D721Med (cell line): ENCODE results near the gene SLC22A9.
"Not testable (repeated sequence)": the region's sequence is repeated elsewhere in the genome, so short reads cannot be mapped to it uniquely, and the experiment has no call there.

Source experiments
- DNase-seq: peaks from one replicate; pipeline ENCODE4 v3.0.0; 2011; ENCODE audit warnings: low spot score; ENCODE audit not compliant: insufficient read length
- FAIRE-seq: peaks from 2 replicates; lab custom pipeline; 2011; peaks lifted over from hg19 to GRCh38; lab: Jason Lieb, UNC
- CTCF ChIP-seq: IDR thresholded peaks from 2 replicates; pipeline ENCODE4 v1.5.1; 2012; ENCODE audit warnings: mild to moderate bottlenecking, control low read depth; ENCODE audit not compliant: insufficient read depth; ENCODE audit errors: missing control alignments

SLC22A9 gene

DNA sequence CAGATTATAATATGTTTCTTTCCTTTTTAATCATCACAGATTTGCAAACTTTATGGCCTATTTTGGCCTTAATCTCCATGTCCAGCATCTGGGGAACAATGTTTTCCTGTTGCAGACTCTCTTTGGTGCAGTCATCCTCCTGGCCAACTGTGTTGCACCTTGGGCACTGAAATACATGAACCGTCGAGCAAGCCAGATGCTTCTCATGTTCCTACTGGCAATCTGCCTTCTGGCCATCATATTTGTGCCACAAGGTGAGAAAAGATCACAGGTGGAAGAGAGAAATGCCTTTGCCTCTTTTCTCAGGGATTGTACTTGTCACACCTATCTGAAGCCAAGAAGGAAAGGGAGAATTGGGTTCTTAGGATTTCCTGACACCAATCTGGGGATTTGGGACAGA lies 36.9 kb downstream of the SLC22A9 start:
- no peak for TF ChIP-seq CTCF
- FAIRE-seq (no peak), DNase-seq (no peak)

GRCh38 chr11:63417174-63417852 lies 47.7 kb downstream of the SLC22A9 start:
- no peak for FAIRE-seq

GRCh38 chr11:63427971-63428508 lies 58.5 kb downstream of the SLC22A9 start:
- DNase-seq: no peak
- FAIRE-seq: no peak
- TF ChIP-seq CTCF: no peak

More at GRCh38 chr11:63417174-63417852, 47.7 kb downstream of the SLC22A9 start:
- TF ChIP-seq CTCF: no peak
- DNase-seq: no peak

- not testable (repeated sequence) for FAIRE-seq, DNase-seq
These were observed 61.1 kb downstream of the SLC22A9 start for GRCh38 chr11:63430731-63431130.

GRCh38 chr11:63435351-63435750 lies 65.8 kb downstream of the SLC22A9 start:
- FAIRE-seq: not testable (repeated sequence)

DNA sequence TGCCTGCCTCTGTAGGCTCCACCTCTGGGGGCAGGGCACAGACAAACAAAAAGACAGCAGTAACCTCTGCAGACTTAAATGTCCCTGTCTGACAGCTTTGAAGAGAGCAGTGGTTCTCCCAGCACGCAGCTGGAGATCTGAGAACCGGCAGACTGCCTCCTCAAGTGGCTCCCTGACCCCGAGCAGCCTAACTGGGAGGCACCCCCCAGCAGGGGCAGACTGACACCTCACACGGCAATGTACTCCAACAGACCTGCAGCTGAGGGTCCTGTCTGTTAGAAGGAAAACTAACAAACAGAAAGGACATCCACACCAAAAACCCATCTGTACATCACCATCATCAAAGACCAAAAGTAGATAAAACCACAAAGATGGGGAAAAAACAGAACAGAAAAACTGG lies 66.2 kb downstream of the SLC22A9 start:
- DNase-seq, FAIRE-seq: not testable (repeated sequence)

More at GRCh38 chr11:63435351-63435750, 65.8 kb downstream of the SLC22A9 start:
- not testable (repeated sequence) for DNase-seq

DNA sequence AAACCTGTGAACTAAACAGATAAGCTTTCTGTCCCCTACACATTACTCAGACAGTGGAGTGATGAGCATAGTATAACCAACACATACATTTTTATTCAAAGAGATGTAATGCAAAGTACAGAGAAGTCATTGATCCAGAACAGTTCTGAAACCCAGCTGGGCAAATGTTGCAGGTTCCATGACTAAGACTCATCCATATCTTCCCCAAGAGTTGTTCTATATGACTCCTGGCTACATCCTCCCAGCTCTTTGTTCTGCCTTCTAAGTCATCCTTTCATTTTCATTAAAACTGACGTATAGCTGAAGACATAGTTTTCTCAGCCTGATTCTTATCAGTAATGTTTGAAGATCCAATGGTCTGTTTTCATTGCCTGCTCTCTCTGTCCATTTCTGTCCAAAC lies 74.1 kb downstream of the SLC22A9 start:
- FAIRE-seq (no peak), DNase-seq (no peak)
- TF ChIP-seq CTCF: no peak

- DNase-seq: no peak
- FAIRE-seq: no peak
- no peak for TF ChIP-seq CTCF
These were observed 74.6 kb downstream of the SLC22A9 start for GRCh38 chr11:63444160-63444559.
